K562 (cell line): ENCODE measurements around the gene EFHC2. TPM values are rescaled to one million over a fixed set of nuclear protein-coding genes. Genes with fewer than 3 reads are reported as not detected.

Experiments used
- CREM ChIP-seq: IDR thresholded peaks from 2 replicates; pipeline ENCODE4 v1.6.1; 2014; ENCODE audit warnings: antibody characterized with exemption, low read depth
- FOXJ2 ChIP-seq: fragments of 200-800 bp; sonication (Bioruptor generic); IDR thresholded peaks from 2 replicates; pipeline ENCODE4 v1.6.1; 2016; ENCODE audit warnings: missing genetic modification characterization, missing compliant biosample characterization
- HLTF ChIP-seq: fragments of 450-650 bp; IDR thresholded peaks from 2 replicates; pipeline ENCODE4 v1.6.1; 2016
- NCOA2 ChIP-seq, 2 experiments: fragments of 450-650 bp; IDR thresholded peaks; 2 replicates each; pipeline ENCODE4 v1.6.1; 2018; ENCODE audit warnings: mild to moderate bottlenecking in 2 of 2, moderate library complexity in 1 of 2; ENCODE audit not compliant: partially characterized antibody in 2 of 2
- PHF8 ChIP-seq: fragments of 200-600 bp; sonication (generic); IDR thresholded peaks from 2 replicates; pipeline ENCODE4 v1.6.1; 2012; ENCODE audit warnings: mixed run types, mild to moderate bottlenecking, inconsistent platforms, low read length, moderate library complexity, borderline replicate concordance
- RFX1 ChIP-seq: fragments of 450-650 bp; IDR thresholded peaks from 2 replicates; pipeline ENCODE4 v1.6.1; 2016; ENCODE audit warnings: mild to moderate bottlenecking, moderate library complexity
- SIN3B ChIP-seq: fragments of 450-650 bp; IDR thresholded peaks from 2 replicates; pipeline ENCODE4 v1.6.1; 2017; ENCODE audit warnings: low read depth, mild to moderate bottlenecking, moderate library complexity
- SMARCE1 ChIP-seq: fragments of 450-650 bp; IDR thresholded peaks from 2 replicates; pipeline ENCODE4 v1.7.1; 2016; ENCODE audit warnings: mild to moderate bottlenecking
- SP2 ChIP-seq: IDR thresholded peaks from 2 replicates; pipeline ENCODE4 v1.6.1; 2011; ENCODE audit warnings: mild to moderate bottlenecking, low read depth, low read length, moderate library complexity; ENCODE audit not compliant: poor library complexity, severe bottlenecking; ENCODE audit errors: extremely low read depth
- SRF ChIP-seq, 2 experiments: fragments of 250-450, 450-650 bp in 1 of 2; sonication (Bioruptor Pico) in 1 of 2; sonication (generic) in 1 of 2; formaldehyde crosslinking; IDR thresholded peaks; 2 replicates each; pipeline versions ENCODE4 v1.5.0 to v1.5.1; 2020 to 2022; ENCODE audit warnings: mild to moderate bottlenecking in 1 of 2, missing genetic modification reagents in 1 of 2
- STAT5A ChIP-seq: IDR thresholded peaks from 2 replicates; pipeline ENCODE4 v1.6.1; 2012; ENCODE audit warnings: low read length, inconsistent platforms, borderline replicate concordance
- ZC3H11A ChIP-seq: IDR thresholded peaks from 2 replicates; pipeline ENCODE4 v1.6.1; 2012; ENCODE audit warnings: low read depth, low read length, improper control_type of control experiment
- ZNF124 ChIP-seq: sonication (generic); formaldehyde crosslinking; IDR thresholded peaks from 2 replicates; pipeline ENCODE4 v1.8.1; 2022; ENCODE audit warnings: missing genetic modification reagents
- ZNF212 ChIP-seq: fragments of 450-650 bp; formaldehyde crosslinking; IDR thresholded peaks from 2 replicates; pipeline ENCODE4 v1.4.0; 2020; ENCODE audit warnings: mild to moderate bottlenecking
- ZNF586 ChIP-seq: fragments of 450-650 bp; formaldehyde crosslinking; conservative IDR thresholded peaks from 2 replicates; pipeline ENCODE4 v1.4.0; 2020; ENCODE audit warnings: mild to moderate bottlenecking, moderate library complexity
- ZNF696 ChIP-seq: fragments of 250-450 bp; sonication (Bioruptor Pico); conservative IDR thresholded peaks from 2 replicates; pipeline ENCODE4 v1.4.0; 2020; ENCODE audit warnings: mild to moderate bottlenecking, moderate library complexity
- ZSCAN32 ChIP-seq: fragments of 450-650 bp; formaldehyde crosslinking; IDR thresholded peaks from 2 replicates; pipeline ENCODE4 v1.4.0; 2020; ENCODE audit warnings: mild to moderate bottlenecking, moderate library complexity
- polyA plus RNA-seq, 8 experiments: library from polyadenylated mRNA; depleted of rRNA in 4 of 8; stranded (reverse) in 5 of 8; unstranded in 3 of 8; fragments of >200 nt; fragmentation: Nextera tagmentation in 2 of 8; fragmentation: Illumina TruSeq in 1 of 8; extraction: Ambion mirVana in 2 of 8; extraction: Trizol in 1 of 8; gene quantifications; 2 replicates each; pipeline versions ENCODE4 v1.2.1 to v1.2.3, GENCODE V29; 2011 to 2014; ENCODE audit warnings: inconsistent platforms in 1 of 8, missing spikeins in 1 of 8
- total RNA-seq, 7 experiments: library from RNA; depleted of rRNA in 6 of 7; stranded (reverse); fragments of >200 nt in 6 of 7; fragmentation: Illumina TruSeq in 2 of 7; extraction: Trizol in 2 of 7; gene quantifications; 2 replicates each; pipeline versions ENCODE4 v1.2.1 to v1.2.3, GENCODE V29; 2011 to 2021; ENCODE audit warnings: low replicate concordance in 1 of 7
- TF ChIP-seq, protein P1 (sequence below): fragments of 250-450 bp; sonication (Bioruptor Pico); IDR thresholded peaks from 2 replicates; pipeline ENCODE4 v1.9.0; 2021; ENCODE audit warnings: mild to moderate bottlenecking
- TF ChIP-seq, protein P2 (sequence below), 2 experiments: IDR thresholded peaks; 2 replicates each; pipeline ENCODE4 v1.6.1; 2012; ENCODE audit warnings: improper control_type of control experiment in 2 of 2, low read depth in 2 of 2, low read length in 2 of 2, borderline replicate concordance in 1 of 2
- TF ChIP-seq, protein P3 (sequence below): fragments of 450-650 bp; IDR thresholded peaks from one replicate; pipeline ENCODE4 v1.6.1; 2018; ENCODE audit warnings: mild to moderate bottlenecking, moderate library complexity; ENCODE audit not compliant: partially characterized antibody

Gene EFHC2
- total and polyA plus RNA-seq, 9 of the 15 experiments (the other 6 are each of a cell fraction or from before 2014, with no cell fraction given) = 1.3 to 8.1 (median 3.0) TPM

DNA sequence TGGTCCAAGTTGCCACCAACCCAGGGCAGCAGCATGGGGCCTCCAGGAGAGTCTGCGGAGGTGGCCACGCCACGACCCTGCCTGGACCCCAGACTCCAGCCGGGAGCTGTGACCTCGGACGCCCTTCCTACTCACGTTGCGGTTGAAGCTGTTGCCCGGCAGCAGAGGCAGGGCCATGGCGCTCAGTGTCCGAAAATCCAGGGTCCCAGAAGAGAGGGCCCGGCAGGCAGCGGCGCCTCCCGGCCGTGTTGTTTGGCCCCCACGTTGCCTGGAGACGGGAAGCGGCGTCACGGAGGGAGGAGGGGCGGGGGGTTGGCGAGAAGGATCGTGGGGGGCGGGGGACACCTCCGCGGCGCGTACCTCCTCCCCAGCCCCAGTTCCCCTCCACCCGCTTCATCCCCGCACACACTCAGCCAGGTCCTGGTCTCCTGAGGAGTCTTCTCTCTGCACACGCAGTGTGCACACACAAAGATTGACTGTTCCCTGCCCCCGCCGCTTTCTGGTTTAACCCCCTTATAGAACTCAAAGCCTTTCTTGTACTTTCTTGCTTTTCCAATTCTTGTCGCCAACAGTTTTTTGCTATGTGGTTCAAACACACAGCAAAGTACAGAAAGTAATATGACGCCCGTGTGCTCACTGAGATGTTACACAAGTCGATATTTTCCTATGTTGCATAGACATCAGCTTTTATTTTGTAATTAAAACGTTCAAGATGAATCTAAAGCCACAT lies at the start of gene EFHC2 (continued):
- TF ChIP-seq PHF8 (peak; percentile 29; the same call in 1 of the 2 replicates), ZSCAN32 (CRISPR knock-in tag) (no peak), ZNF586 (CRISPR knock-in tag) (no peak), SMARCE1 (no peak), SIN3B (no peak), ZNF212 (CRISPR knock-in tag) (no peak), ZNF696 (CRISPR knock-in tag) (no peak), CREM (peak; percentile 42; the same call in 1 of the 2 replicates), NCOA2 (IDR thresholded peaks at IDR 0.05; ENCODE audit: partially characterized antibody in 2 of 2) (no peak), STAT5A (no peak), SP2 (no peak), ZNF124 (CRISPR knock-in tag) (no peak), HLTF (no peak), ZC3H11A (no peak), SRF (CRISPR knock-in tag; IDR thresholded peaks at IDR 0.05) (no peak), FOXJ2 (tag) (peak; percentile 85; the same call in 1 of the 2 replicates), RFX1 (peak; percentile 84)
- TF ChIP-seq, protein P1, sequence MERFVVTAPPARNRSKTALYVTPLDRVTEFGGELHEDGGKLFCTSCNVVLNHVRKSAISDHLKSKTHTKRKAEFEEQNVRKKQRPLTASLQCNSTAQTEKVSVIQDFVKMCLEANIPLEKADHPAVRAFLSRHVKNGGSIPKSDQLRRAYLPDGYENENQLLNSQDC (CRISPR knock-in tag) = no peak
- TF ChIP-seq, protein P2, sequence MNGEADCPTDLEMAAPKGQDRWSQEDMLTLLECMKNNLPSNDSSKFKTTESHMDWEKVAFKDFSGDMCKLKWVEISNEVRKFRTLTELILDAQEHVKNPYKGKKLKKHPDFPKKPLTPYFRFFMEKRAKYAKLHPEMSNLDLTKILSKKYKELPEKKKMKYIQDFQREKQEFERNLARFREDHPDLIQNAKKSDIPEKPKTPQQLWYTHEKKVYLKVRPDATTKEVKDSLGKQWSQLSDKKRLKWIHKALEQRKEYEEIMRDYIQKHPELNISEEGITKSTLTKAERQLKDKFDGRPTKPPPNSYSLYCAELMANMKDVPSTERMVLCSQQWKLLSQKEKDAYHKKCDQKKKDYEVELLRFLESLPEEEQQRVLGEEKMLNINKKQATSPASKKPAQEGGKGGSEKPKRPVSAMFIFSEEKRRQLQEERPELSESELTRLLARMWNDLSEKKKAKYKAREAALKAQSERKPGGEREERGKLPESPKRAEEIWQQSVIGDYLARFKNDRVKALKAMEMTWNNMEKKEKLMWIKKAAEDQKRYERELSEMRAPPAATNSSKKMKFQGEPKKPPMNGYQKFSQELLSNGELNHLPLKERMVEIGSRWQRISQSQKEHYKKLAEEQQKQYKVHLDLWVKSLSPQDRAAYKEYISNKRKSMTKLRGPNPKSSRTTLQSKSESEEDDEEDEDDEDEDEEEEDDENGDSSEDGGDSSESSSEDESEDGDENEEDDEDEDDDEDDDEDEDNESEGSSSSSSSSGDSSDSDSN (IDR thresholded peaks at IDR 0.05; ENCODE audit: borderline replicate concordance in 1 of 2, low read depth in 2 of 2, low read length in 2 of 2) = no peak
- TF ChIP-seq, protein P3, sequence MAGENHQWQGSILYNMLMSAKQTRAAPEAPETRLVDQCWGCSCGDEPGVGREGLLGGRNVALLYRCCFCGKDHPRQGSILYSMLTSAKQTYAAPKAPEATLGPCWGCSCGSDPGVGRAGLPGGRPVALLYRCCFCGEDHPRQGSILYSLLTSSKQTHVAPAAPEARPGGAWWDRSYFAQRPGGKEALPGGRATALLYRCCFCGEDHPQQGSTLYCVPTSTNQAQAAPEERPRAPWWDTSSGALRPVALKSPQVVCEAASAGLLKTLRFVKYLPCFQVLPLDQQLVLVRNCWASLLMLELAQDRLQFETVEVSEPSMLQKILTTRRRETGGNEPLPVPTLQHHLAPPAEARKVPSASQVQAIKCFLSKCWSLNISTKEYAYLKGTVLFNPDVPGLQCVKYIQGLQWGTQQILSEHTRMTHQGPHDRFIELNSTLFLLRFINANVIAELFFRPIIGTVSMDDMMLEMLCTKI = no peak
- TF ChIP-seq, all 486 proteins: peak for 12
